HEK293 (cell line): ENCODE measurements around the gene GALNTL6.

Experiments
- CTCF ChIA-PET: fragments of 350-600 bp; formaldehyde crosslinking; extraction: SDS; loops from one replicate; lab custom pipeline; 2021; ENCODE audit warnings: antibody characterized with exemption; lab: Yijun Ruan, JAX
- POLR2A ChIA-PET: fragments of 300-600 bp; formaldehyde crosslinking; extraction: SDS; loops from one replicate; lab custom pipeline; 2020; ENCODE audit warnings: antibody characterized with exemption, inconsistent platforms; lab: Yijun Ruan, JAX
- H3K27ac ChIP-seq: fragments of 200-500 bp; sonication (Bioruptor generic); 2 replicates; pipeline ENCODE4 v1.5.1; 2014; ENCODE audit warnings: low read depth, low read length, control low read depth, inconsistent platforms; ENCODE audit errors: extremely low read depth
- H3K36me3 ChIP-seq, 2 experiments: fragments of 200-500 bp in 1 of 2; sonication (Bioruptor generic) in 1 of 2; 1 replicate in 1 of 2; 2 replicates in 1 of 2; pipeline ENCODE4 v1.5.1; 2014 to 2017; ENCODE audit warnings: inconsistent platforms in 2 of 2, low read length in 2 of 2; ENCODE audit not compliant: control insufficient read depth in 2 of 2, insufficient read depth in 1 of 2
- H3K4me1 ChIP-seq: fragments of 200-500 bp; sonication (Bioruptor generic); 2 replicates; pipeline ENCODE4 v1.5.1; 2014; ENCODE audit warnings: mild to moderate bottlenecking, low read length, inconsistent platforms; ENCODE audit not compliant: control insufficient read depth, insufficient read depth
- H3K4me3 ChIP-seq: 2 replicates; pipeline ENCODE4 v1.5.1; 2011; ENCODE audit warnings: low read depth, mild to moderate bottlenecking, control low read depth, low read length, moderate library complexity
- H3K9me3 ChIP-seq: fragments of 200-500 bp; sonication (Bioruptor generic); 2 replicates; pipeline ENCODE4 v1.5.1; 2014; ENCODE audit warnings: low read depth, low read length, inconsistent platforms; ENCODE audit not compliant: control insufficient read depth, insufficient read depth
- HOXD13 ChIP-seq: sonication (generic); formaldehyde crosslinking; IDR thresholded peaks from 2 replicates; pipeline ENCODE4 v1.8.0; 2022; ENCODE audit warnings: missing genetic modification reagents, borderline replicate concordance
- KLF8 ChIP-seq: fragments of 450-650 bp; formaldehyde crosslinking; IDR thresholded peaks from 2 replicates; pipeline ENCODE4 v1.5.1; 2016; ENCODE audit warnings: missing biosample characterization, missing genetic modification characterization
- SCRT2 ChIP-seq: fragments of 450-650 bp; formaldehyde crosslinking; IDR thresholded peaks from 2 replicates; pipeline ENCODE4 v1.5.1; 2016; ENCODE audit warnings: missing biosample characterization, missing genetic modification characterization
- ZFP69B ChIP-seq: fragments of 450-650 bp; formaldehyde crosslinking; IDR thresholded peaks from 2 replicates; pipeline ENCODE4 v1.5.1; 2016; ENCODE audit warnings: missing biosample characterization, missing genetic modification characterization
- ZNF155 ChIP-seq: fragments of 450-650 bp; formaldehyde crosslinking; IDR thresholded peaks from 2 replicates; pipeline ENCODE4 v1.5.1; 2016; ENCODE audit warnings: missing biosample characterization, missing genetic modification characterization
- ZNF214 ChIP-seq: fragments of 450-650 bp; formaldehyde crosslinking; IDR thresholded peaks from 2 replicates; pipeline ENCODE4 v1.5.1; 2017; ENCODE audit warnings: missing biosample characterization, mild to moderate bottlenecking, missing genetic modification characterization, borderline replicate concordance
- ZNF292 ChIP-seq: fragments of 450-650 bp; formaldehyde crosslinking; IDR thresholded peaks from 2 replicates; pipeline ENCODE4 v1.5.1; 2016; ENCODE audit warnings: low read depth, missing biosample characterization, missing genetic modification characterization, borderline replicate concordance
- ZNF501 ChIP-seq: fragments of 450-650 bp; formaldehyde crosslinking; IDR thresholded peaks from 2 replicates; pipeline ENCODE4 v1.5.1; 2016; ENCODE audit warnings: missing biosample characterization, missing genetic modification characterization
- ZNF558 ChIP-seq: fragments of 450-650 bp; formaldehyde crosslinking; IDR thresholded peaks from 2 replicates; pipeline ENCODE4 v1.5.1; 2016; ENCODE audit warnings: missing biosample characterization, missing genetic modification characterization
- ZNF623 ChIP-seq: fragments of 450-650 bp; formaldehyde crosslinking; IDR thresholded peaks from 2 replicates; pipeline ENCODE4 v1.5.1; 2016; ENCODE audit warnings: missing biosample characterization, missing genetic modification characterization
- ZNF629 ChIP-seq: fragments of 450-650 bp; formaldehyde crosslinking; IDR thresholded peaks from 2 replicates; pipeline ENCODE4 v1.5.1; 2017; ENCODE audit warnings: missing biosample characterization, missing genetic modification characterization
- TF ChIP-seq, protein P1 (sequence below): fragments of 450-650 bp; formaldehyde crosslinking; IDR thresholded peaks from 2 replicates; pipeline ENCODE4 v1.5.1; 2016; ENCODE audit warnings: missing biosample characterization, missing genetic modification characterization, low read depth
- TF ChIP-seq, protein P2 (sequence below): fragments of 450-650 bp; formaldehyde crosslinking; IDR thresholded peaks from 2 replicates; pipeline ENCODE4 v1.5.1; 2016; ENCODE audit warnings: missing biosample characterization, missing genetic modification characterization
- TF ChIP-seq, protein P3 (sequence below): fragments of 450-650 bp; formaldehyde crosslinking; IDR thresholded peaks from 2 replicates; pipeline ENCODE4 v1.5.1; 2017; ENCODE audit warnings: missing biosample characterization, missing genetic modification characterization
- TF ChIP-seq, protein P4 (sequence below): fragments of 450-650 bp; formaldehyde crosslinking; IDR thresholded peaks from 2 replicates; pipeline ENCODE4 v1.5.1; 2016; ENCODE audit warnings: missing biosample characterization, missing genetic modification characterization, borderline replicate concordance
- TF ChIP-seq, protein P5 (sequence below): fragments of 450-650 bp; formaldehyde crosslinking; IDR thresholded peaks from 2 replicates; pipeline ENCODE4 v1.5.1; 2016; ENCODE audit warnings: missing biosample characterization, missing genetic modification characterization
- TF ChIP-seq, protein P6 (sequence below): fragments of 450-650 bp; formaldehyde crosslinking; IDR thresholded peaks from 2 replicates; pipeline ENCODE4 v1.5.1; 2017; ENCODE audit warnings: missing biosample characterization, missing genetic modification characterization
- TF ChIP-seq, protein P7 (sequence below): fragments of 450-650 bp; formaldehyde crosslinking; conservative IDR thresholded peaks from 2 replicates; pipeline ENCODE4 v1.5.1; 2016; ENCODE audit warnings: low read depth, missing biosample characterization, missing genetic modification characterization

GALNTL6 gene

DNA sequence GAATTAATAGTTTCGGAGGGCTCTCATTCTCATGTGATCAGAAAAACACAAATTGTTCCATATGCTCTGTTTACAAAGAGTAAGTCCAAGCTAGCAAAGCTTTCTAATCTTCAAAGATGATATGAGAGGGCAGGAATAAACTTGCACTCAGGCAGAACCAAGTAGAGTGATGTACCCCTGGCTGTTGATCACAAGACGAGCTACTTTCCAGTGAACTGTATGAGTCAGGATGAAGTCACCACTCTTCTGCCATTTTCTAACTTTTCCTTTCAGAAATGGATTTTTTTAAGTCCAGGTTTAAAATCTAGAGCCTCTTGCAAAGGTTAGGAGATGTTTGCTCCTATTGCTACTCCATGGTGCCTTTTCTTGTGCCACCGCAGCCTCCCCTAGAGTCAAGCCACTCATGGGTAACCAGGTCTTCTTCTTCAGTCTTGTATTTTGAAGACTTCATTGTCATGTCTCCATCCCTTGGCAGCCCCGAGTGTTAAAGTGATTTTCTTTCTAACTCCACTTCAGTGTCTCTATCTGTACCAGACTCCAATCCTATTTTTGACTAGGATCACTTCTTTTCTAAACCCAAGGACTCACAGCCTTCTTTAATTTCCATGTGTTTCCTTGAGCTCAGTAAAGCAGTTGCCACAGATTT, 1183.5 kb downstream of the GALNTL6 start:
- H3K36me3 ChIP-seq: no peaks in the 10 kb centered on the region
- H3K4me1 ChIP-seq: 0 out of 2 replicates have a peak, but pooled peaks cover 3% of the 10 kb centered on the region
- CTCF ChIA-PET: interaction anchor here (0.6 to 1.0 kb wide), 4 partner anchors 13 to 289 kb away, joined by 3 to 4 read pairs (median 3); no protein-coding TSS in a partner anchor
- H3K27ac ChIP-seq: no peak overlapping the region
- H3K9me3 ChIP-seq: no peaks in the 10 kb centered on the region
- no peak overlapping the region for H3K4me3 ChIP-seq
- POLR2A ChIA-PET: no interaction called here
- TF ChIP-seq, protein P1, sequence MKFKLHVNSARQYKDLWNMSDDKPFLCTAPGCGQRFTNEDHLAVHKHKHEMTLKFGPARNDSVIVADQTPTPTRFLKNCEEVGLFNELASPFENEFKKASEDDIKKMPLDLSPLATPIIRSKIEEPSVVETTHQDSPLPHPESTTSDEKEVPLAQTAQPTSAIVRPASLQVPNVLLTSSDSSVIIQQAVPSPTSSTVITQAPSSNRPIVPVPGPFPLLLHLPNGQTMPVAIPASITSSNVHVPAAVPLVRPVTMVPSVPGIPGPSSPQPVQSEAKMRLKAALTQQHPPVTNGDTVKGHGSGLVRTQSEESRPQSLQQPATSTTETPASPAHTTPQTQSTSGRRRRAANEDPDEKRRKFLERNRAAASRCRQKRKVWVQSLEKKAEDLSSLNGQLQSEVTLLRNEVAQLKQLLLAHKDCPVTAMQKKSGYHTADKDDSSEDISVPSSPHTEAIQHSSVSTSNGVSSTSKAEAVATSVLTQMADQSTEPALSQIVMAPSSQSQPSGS: 0 out of 2 replicates have a peak, but pooled peaks have one; percentile 6
- TF ChIP-seq, protein P2, sequence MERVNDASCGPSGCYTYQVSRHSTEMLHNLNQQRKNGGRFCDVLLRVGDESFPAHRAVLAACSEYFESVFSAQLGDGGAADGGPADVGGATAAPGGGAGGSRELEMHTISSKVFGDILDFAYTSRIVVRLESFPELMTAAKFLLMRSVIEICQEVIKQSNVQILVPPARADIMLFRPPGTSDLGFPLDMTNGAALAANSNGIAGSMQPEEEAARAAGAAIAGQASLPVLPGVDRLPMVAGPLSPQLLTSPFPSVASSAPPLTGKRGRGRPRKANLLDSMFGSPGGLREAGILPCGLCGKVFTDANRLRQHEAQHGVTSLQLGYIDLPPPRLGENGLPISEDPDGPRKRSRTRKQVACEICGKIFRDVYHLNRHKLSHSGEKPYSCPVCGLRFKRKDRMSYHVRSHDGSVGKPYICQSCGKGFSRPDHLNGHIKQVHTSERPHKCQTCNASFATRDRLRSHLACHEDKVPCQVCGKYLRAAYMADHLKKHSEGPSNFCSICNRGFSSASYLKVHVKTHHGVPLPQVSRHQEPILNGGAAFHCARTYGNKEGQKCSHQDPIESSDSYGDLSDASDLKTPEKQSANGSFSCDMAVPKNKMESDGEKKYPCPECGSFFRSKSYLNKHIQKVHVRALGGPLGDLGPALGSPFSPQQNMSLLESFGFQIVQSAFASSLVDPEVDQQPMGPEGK: no peak
- TF ChIP-seq SCRT2 (tag by site-specific recombination) (peak; percentile 49), ZNF155 (tag by site-specific recombination) (no peak), ZNF623 (no peak), KLF8 (tag by site-specific recombination) (no peak), ZNF558 (0 out of 2 replicates have a peak, but pooled peaks have one; percentile 44), ZFP69B (tag by site-specific recombination) (no peak), ZNF629 (tag by site-specific recombination) (peak; percentile 63), ZNF214 (tag by site-specific recombination) (no peak), ZNF501 (tag by site-specific recombination) (no peak), HOXD13 (CRISPR knock-in tag) (no peak), ZNF292 (tag by site-specific recombination) (no peak)
- TF ChIP-seq, protein P3, sequence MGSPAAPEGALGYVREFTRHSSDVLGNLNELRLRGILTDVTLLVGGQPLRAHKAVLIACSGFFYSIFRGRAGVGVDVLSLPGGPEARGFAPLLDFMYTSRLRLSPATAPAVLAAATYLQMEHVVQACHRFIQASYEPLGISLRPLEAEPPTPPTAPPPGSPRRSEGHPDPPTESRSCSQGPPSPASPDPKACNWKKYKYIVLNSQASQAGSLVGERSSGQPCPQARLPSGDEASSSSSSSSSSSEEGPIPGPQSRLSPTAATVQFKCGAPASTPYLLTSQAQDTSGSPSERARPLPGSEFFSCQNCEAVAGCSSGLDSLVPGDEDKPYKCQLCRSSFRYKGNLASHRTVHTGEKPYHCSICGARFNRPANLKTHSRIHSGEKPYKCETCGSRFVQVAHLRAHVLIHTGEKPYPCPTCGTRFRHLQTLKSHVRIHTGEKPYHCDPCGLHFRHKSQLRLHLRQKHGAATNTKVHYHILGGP (tag by site-specific recombination): no peak
- TF ChIP-seq, protein P4, sequence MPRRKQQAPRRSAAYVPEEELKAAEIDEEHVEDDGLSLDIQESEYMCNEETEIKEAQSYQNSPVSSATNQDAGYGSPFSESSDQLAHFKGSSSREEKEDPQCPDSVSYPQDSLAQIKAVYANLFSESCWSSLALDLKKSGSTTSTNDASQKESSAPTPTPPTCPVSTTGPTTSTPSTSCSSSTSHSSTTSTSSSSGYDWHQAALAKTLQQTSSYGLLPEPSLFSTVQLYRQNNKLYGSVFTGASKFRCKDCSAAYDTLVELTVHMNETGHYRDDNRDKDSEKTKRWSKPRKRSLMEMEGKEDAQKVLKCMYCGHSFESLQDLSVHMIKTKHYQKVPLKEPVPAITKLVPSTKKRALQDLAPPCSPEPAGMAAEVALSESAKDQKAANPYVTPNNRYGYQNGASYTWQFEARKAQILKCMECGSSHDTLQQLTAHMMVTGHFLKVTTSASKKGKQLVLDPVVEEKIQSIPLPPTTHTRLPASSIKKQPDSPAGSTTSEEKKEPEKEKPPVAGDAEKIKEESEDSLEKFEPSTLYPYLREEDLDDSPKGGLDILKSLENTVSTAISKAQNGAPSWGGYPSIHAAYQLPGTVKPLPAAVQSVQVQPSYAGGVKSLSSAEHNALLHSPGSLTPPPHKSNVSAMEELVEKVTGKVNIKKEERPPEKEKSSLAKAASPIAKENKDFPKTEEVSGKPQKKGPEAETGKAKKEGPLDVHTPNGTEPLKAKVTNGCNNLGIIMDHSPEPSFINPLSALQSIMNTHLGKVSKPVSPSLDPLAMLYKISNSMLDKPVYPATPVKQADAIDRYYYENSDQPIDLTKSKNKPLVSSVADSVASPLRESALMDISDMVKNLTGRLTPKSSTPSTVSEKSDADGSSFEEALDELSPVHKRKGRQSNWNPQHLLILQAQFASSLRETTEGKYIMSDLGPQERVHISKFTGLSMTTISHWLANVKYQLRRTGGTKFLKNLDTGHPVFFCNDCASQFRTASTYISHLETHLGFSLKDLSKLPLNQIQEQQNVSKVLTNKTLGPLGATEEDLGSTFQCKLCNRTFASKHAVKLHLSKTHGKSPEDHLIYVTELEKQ (tag by site-specific recombination): no peak
- TF ChIP-seq, protein P5, sequence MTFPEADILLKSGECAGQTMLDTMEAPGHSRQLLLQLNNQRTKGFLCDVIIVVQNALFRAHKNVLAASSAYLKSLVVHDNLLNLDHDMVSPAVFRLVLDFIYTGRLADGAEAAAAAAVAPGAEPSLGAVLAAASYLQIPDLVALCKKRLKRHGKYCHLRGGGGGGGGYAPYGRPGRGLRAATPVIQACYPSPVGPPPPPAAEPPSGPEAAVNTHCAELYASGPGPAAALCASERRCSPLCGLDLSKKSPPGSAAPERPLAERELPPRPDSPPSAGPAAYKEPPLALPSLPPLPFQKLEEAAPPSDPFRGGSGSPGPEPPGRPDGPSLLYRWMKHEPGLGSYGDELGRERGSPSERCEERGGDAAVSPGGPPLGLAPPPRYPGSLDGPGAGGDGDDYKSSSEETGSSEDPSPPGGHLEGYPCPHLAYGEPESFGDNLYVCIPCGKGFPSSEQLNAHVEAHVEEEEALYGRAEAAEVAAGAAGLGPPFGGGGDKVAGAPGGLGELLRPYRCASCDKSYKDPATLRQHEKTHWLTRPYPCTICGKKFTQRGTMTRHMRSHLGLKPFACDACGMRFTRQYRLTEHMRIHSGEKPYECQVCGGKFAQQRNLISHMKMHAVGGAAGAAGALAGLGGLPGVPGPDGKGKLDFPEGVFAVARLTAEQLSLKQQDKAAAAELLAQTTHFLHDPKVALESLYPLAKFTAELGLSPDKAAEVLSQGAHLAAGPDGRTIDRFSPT (tag by site-specific recombination): peak; percentile 53; the same call in 1 of the 2 replicates
- TF ChIP-seq, protein P6, sequence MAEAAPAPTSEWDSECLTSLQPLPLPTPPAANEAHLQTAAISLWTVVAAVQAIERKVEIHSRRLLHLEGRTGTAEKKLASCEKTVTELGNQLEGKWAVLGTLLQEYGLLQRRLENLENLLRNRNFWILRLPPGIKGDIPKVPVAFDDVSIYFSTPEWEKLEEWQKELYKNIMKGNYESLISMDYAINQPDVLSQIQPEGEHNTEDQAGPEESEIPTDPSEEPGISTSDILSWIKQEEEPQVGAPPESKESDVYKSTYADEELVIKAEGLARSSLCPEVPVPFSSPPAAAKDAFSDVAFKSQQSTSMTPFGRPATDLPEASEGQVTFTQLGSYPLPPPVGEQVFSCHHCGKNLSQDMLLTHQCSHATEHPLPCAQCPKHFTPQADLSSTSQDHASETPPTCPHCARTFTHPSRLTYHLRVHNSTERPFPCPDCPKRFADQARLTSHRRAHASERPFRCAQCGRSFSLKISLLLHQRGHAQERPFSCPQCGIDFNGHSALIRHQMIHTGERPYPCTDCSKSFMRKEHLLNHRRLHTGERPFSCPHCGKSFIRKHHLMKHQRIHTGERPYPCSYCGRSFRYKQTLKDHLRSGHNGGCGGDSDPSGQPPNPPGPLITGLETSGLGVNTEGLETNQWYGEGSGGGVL: 0 out of 2 replicates have a peak, but pooled peaks have one; percentile 9
- TF ChIP-seq, protein P7, sequence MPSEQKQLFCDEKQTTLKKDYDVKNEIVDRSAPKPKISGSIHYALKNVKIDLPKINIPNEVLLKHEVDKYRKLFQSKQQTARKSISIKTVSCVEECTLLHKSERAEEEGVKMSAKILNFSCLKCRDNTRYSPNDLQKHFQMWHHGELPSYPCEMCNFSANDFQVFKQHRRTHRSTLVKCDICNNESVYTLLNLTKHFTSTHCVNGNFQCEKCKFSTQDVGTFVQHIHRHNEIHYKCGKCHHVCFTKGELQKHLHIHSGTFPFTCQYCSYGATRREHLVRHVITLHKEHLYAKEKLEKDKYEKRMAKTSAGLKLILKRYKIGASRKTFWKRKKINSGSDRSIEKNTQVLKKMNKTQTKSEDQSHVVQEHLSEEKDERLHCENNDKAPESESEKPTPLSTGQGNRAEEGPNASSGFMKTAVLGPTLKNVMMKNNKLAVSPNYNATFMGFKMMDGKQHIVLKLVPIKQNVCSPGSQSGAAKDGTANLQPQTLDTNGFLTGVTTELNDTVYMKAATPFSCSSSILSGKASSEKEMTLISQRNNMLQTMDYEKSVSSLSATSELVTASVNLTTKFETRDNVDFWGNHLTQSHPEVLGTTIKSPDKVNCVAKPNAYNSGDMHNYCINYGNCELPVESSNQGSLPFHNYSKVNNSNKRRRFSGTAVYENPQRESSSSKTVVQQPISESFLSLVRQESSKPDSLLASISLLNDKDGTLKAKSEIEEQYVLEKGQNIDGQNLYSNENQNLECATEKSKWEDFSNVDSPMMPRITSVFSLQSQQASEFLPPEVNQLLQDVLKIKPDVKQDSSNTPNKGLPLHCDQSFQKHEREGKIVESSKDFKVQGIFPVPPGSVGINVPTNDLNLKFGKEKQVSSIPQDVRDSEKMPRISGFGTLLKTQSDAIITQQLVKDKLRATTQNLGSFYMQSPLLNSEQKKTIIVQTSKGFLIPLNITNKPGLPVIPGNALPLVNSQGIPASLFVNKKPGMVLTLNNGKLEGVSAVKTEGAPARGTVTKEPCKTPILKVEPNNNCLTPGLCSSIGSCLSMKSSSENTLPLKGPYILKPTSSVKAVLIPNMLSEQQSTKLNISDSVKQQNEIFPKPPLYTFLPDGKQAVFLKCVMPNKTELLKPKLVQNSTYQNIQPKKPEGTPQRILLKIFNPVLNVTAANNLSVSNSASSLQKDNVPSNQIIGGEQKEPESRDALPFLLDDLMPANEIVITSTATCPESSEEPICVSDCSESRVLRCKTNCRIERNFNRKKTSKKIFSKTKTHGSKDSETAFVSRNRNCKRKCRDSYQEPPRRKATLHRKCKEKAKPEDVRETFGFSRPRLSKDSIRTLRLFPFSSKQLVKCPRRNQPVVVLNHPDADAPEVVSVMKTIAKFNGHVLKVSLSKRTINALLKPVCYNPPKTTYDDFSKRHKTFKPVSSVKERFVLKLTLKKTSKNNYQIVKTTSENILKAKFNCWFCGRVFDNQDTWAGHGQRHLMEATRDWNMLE (tag by site-specific recombination): 0 out of 2 replicates have a peak, but pooled peaks have one; percentile 30
